Stimulated activated CD8-positive, alpha-beta memory T cell treated with anti-CD3 and anti-CD28 coated beads, Interleukin-7, amount 100 ng/mL, for 1 hour (primary cell): ENCODE data around the gene RDH12.

Source experiments
- DNase-seq, 2 donors: peaks; one replicate each; pipeline ENCODE4 v3.0.0-alpha.2; 2020; ENCODE audit warnings: low read depth in 2 of 2

RDH12 gene

GRCh38 chr14:67748312-67748711 is 46.6 kb downstream of the RDH12 start:
- DNase-seq: no peak

- DNase-seq: no peak
These were observed 47.8 kb downstream of the RDH12 start for GRCh38 chr14:67749341-67750084.

GRCh38 chr14:67756496-67756895 is 54.8 kb downstream of the RDH12 start:
- DNase-seq: no peak

- DNase-seq: no peak
These were observed 55.5 kb downstream of the RDH12 start for GRCh38 chr14:67757175-67757574.

GRCh38 chr14:67759916-67760315 is 58.2 kb downstream of the RDH12 start:
- no peak for DNase-seq

- no peak for DNase-seq
These were observed 60.4 kb downstream of the RDH12 start for GRCh38 chr14:67762051-67762450.

- DNase-seq: no peak
These were observed 61.6 kb downstream of the RDH12 start for GRCh38 chr14:67763158-67763822.

GRCh38 chr14:67764496-67764895 is 62.8 kb downstream of the RDH12 start:
- no peak for DNase-seq

GRCh38 chr14:67765192-67765834 is 63.6 kb downstream of the RDH12 start:
- no peak for DNase-seq

- DNase-seq: no peak
These were observed 64.5 kb downstream of the RDH12 start for GRCh38 chr14:67766035-67766680.

GRCh38 chr14:67768219-67768618 is 66.5 kb downstream of the RDH12 start:
- DNase-seq: no peak

- no peak for DNase-seq
These were observed 72.2 kb downstream of the RDH12 start for GRCh38 chr14:67773844-67774377.

- no peak for DNase-seq
These were observed 75.1 kb downstream of the RDH12 start for GRCh38 chr14:67776653-67777322.

GRCh38 chr14:67778792-67779191 is 77.1 kb downstream of the RDH12 start:
- DNase-seq: no peak

GRCh38 chr14:67782090-67782489 is 80.4 kb downstream of the RDH12 start:
- no peak for DNase-seq
